DOHH2 (cell line): ENCODE data around the gene PDE4D.

Source experiments
- H3F3A ChIP-seq: fragments of 200-600 bp; sonication (generic), shearing (Covaris generic); 2 replicates; pipeline ENCODE4 v1.6.0; 2016; ENCODE audit warnings: antibody characterized with exemption, mild to moderate bottlenecking; ENCODE audit not compliant: control insufficient read depth, insufficient read depth
- H3K27ac ChIP-seq: fragments of 200-600 bp; sonication (generic); 2 replicates; pipeline ENCODE4 v1.5.1; 2014; ENCODE audit warnings: low read depth, mild to moderate bottlenecking, low read length, moderate library complexity
- H3K27me3 ChIP-seq: fragments of 200-600 bp; sonication (generic); 2 replicates; pipeline ENCODE4 v1.6.1; 2014; ENCODE audit warnings: mild to moderate bottlenecking, low read length, mixed read lengths; ENCODE audit not compliant: control insufficient read depth
- H3K36me3 ChIP-seq: fragments of 200-600 bp; sonication (generic); 2 replicates; pipeline ENCODE4 v1.6.1; 2014; ENCODE audit warnings: mild to moderate bottlenecking, low read length, moderate library complexity, mixed read lengths; ENCODE audit not compliant: control insufficient read depth
- H3K4me1 ChIP-seq: fragments of 200-600 bp; sonication (generic); 2 replicates; pipeline ENCODE4 v1.6.1; 2014; ENCODE audit warnings: mild to moderate bottlenecking, low read length, mixed read lengths; ENCODE audit not compliant: control insufficient read depth
- H3K4me2 ChIP-seq: fragments of 200-600 bp; sonication (generic); 2 replicates; pipeline ENCODE4 v1.6.0; 2014; ENCODE audit warnings: mild to moderate bottlenecking, low read length, moderate library complexity
- H3K4me3 ChIP-seq: fragments of 200-600 bp; sonication (generic); 2 replicates; pipeline ENCODE4 v1.5.1; 2014; ENCODE audit warnings: mild to moderate bottlenecking, low read length, mixed read lengths
- H3K79me2 ChIP-seq: fragments of 200-600 bp; sonication (generic); 2 replicates; pipeline ENCODE4 v1.6.1; 2014; ENCODE audit warnings: mild to moderate bottlenecking, low read length, mixed read lengths; ENCODE audit not compliant: control insufficient read depth
- H3K9me2 ChIP-seq: fragments of 200-600 bp; sonication (generic); replicated peaks from 2 replicates; pipeline ENCODE4 v1.6.1; 2014; ENCODE audit warnings: mild to moderate bottlenecking, low read length, mixed read lengths; ENCODE audit not compliant: control insufficient read depth
- H3K9me3 ChIP-seq: fragments of 200-600 bp; sonication (generic); 2 replicates; pipeline ENCODE4 v1.6.1; 2014; ENCODE audit warnings: antibody characterized with exemption, low read length, mixed read lengths; ENCODE audit not compliant: control insufficient read depth, insufficient read depth
- H4K20me1 ChIP-seq: fragments of 200-600 bp; sonication (generic); 2 replicates; pipeline ENCODE4 v1.6.0; 2014; ENCODE audit warnings: low read depth, mild to moderate bottlenecking, antibody characterized with exemption, low read length, moderate library complexity; ENCODE audit not compliant: control insufficient read depth, insufficient read depth
- CTCF ChIP-seq: fragments of 200-600 bp; sonication (generic); IDR thresholded peaks from one replicate; pipeline ENCODE4 v1.5.1; 2014; ENCODE audit warnings: antibody characterized with exemption, mild to moderate bottlenecking, low read depth, low read length; ENCODE audit not compliant: poor library complexity, severe bottlenecking
- EZH2phosphoT487 ChIP-seq: fragments of 200-600 bp; sonication (generic); IDR thresholded peaks from 2 replicates; pipeline ENCODE4 v1.6.1; 2017; ENCODE audit warnings: borderline replicate concordance, mild to moderate bottlenecking, antibody characterized with exemption, low read length, moderate library complexity, mixed read lengths

PDE4D gene

GRCh38 chr5:58925627-58926540 lies 967.6 kb downstream of the PDE4D start:
- no peaks in the 10 kb centered on the region for H3K9me3 ChIP-seq
- no peak overlapping the region for H3K27ac ChIP-seq
- no peaks in the 10 kb centered on the region for H4K20me1 ChIP-seq
- no peak overlapping the region for H3K4me3 ChIP-seq
- no peaks in the 10 kb centered on the region for H3K27me3 ChIP-seq
- no peak overlapping the region for H3K4me2 ChIP-seq
- no peaks in the 10 kb centered on the region for H3K79me2 ChIP-seq
- no peaks in the 10 kb centered on the region for H3K36me3 ChIP-seq
- H3K4me1 ChIP-seq, result no peaks in the 10 kb centered on the region
- H3K9me2 ChIP-seq, result no peaks in the 10 kb centered on the region
- no peaks in the 10 kb centered on the region for H3F3A ChIP-seq
- TF ChIP-seq EZH2phosphoT487, result no peak

- Histone ChIP-seq H3K4me1 (no peaks in the 10 kb centered on the region), H3F3A (no peaks in the 10 kb centered on the region), H3K79me2 (no peaks in the 10 kb centered on the region), H3K27me3 (no peaks in the 10 kb centered on the region), H3K27ac (no peak overlapping the region), H3K4me3 (no peak overlapping the region), H3K9me2 (no peaks in the 10 kb centered on the region), H4K20me1 (no peaks in the 10 kb centered on the region), H3K9me3 (no peaks in the 10 kb centered on the region), H3K4me2 (no peak overlapping the region), H3K36me3 (no peaks in the 10 kb centered on the region)
- TF ChIP-seq CTCF (no peak), EZH2phosphoT487 (no peak)
Measured at GRCh38 chr5:58924306-58924705, 969.2 kb downstream of the PDE4D start.

- H3K79me2 ChIP-seq, result no peaks in the 10 kb centered on the region
Measured at GRCh38 chr5:58923355-58923754, 970.2 kb downstream of the PDE4D start.

More at GRCh38 chr5:58923355-58923754, 970.2 kb downstream of the PDE4D start:
- Histone ChIP-seq H3K4me1 (no peaks in the 10 kb centered on the region), H3K27me3 (no peaks in the 10 kb centered on the region), H3K36me3 (no peaks in the 10 kb centered on the region), H3K4me2 (no peak overlapping the region), H4K20me1 (no peaks in the 10 kb centered on the region), H3F3A (no peaks in the 10 kb centered on the region), H3K4me3 (no peak overlapping the region), H3K27ac (no peak overlapping the region), H3K9me3 (no peaks in the 10 kb centered on the region), H3K9me2 (no peaks in the 10 kb centered on the region)
- TF ChIP-seq EZH2phosphoT487 (no peak), CTCF (no peak)
